Stimulated activated CD4-positive, alpha-beta T cell treated with anti-CD3 and anti-CD28 coated beads, Interleukin-4, amount 100 ng/mL, for 24 hours (primary cell): ENCODE data around the gene KCNH2.

Experiments
- DNase-seq: peaks from one replicate; pipeline ENCODE4 v3.0.0-alpha.2; 2020

KCNH2 gene

GRCh38 chr7:150945853-150946420 is 32.2 kb downstream of the KCNH2 start:
- no peak for DNase-seq

GRCh38 chr7:150945171-150945852 is 32.8 kb downstream of the KCNH2 start:
- no peak for DNase-seq

GRCh38 chr7:150944066-150945042 is 33.8 kb downstream of the KCNH2 start:
- no peak for DNase-seq

- no peak for DNase-seq
Observed at GRCh38 chr7:150943453-150943814, 34.7 kb downstream of the KCNH2 start.

DNA sequence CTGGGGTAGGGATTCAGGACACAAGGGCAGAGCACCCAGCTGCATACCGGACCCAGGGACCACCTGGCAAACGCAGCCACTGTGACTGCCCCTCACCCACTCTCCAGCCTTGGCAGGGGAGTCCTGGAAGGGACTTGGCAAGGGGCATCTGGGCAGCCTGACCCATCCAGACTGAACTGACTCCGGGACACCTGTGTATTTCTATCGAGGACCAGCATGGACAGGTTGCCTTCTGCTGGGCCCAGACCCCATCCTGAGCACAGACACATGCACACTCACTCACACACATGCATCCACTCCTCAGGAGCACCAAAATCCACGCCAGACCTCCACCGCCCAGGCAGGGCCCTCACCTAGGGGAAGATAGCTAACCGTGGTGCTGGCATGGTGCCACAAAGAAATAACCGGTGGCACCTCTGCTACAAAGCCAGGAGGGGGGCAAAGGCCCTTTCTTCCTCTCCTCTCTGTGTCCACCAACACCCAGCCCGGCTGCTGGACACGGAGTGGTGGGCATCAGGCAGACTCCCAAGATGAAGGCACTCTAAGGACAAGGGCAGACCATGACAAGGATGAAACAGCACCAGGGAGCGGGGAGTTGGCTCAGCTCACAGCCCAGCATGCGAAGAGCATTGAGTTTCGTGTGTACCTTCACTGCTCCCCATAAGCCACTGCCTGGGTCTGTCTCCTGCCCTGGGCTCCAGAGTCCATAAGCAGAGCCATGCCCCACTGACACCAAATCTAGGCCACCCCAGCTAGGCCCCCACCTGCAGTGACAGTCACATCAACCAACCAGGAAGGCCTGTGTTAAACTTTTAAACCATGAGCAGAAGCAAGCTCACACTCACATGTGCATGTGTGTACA is 35.3 kb downstream of the KCNH2 start:
- DNase-seq: no peak

GRCh38 chr7:150942001-150942590 is 36.0 kb downstream of the KCNH2 start:
- peak; percentile 48 for DNase-seq

GRCh38 chr7:150941351-150942000 is 36.6 kb downstream of the KCNH2 start:
- no peak for DNase-seq

DNA sequence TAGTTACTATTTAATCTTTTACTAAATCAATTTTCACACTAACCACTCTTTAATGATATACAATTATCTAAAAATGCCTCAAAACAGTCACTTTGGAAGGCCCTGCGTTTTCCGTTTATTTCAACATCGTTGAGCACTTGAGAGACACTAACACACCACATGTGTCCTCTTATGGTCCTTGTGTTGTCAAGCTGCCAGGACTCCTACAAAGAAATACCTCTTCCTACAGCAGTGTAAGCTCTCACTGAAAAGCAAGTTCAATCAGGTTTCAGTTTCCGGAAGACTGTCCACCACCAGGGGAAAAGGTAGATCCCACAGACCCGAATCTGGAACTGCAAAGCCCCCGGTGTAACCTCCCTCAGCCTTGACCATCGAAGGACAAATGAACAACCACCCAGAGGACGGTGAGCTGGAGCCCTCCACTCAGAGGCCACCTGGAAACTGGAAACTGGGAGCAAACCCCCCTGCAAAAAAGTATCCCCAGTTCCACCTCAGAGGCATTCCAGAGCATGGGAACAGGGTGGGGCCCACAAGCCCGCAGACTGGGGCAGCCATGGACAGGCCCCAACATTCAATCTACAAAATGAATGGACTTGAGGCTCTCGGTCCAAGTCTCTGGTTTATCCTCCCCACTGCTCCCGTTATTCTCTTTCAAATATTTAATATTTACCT is 37.6 kb downstream of the KCNH2 start:
- no peak for DNase-seq

- DNase-seq: no peak
Observed at GRCh38 chr7:150939466-150939865, 38.7 kb downstream of the KCNH2 start.

GRCh38 chr7:150939052-150939451 is 39.1 kb downstream of the KCNH2 start:
- DNase-seq: no peak

DNA sequence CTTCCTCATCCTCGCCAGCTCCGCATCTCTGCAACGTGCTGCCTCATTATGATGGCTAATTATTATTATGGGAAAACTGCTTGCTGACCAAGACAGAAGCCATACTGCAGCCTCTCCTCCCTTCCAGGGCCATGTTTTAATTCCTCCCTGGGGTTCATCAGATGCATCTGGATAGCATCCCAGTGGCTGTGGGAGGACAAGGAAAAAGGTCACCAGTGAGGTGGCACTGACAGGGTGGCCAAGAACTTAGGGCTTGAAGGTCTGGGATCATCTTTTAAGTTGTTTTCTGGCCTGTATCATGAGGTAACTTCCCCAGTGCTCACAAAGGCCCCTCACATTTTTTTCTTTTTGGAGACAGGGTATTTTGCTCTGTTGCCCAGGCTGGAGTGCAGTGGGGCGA is 39.6 kb downstream of the KCNH2 start:
- no peak for DNase-seq

DNA sequence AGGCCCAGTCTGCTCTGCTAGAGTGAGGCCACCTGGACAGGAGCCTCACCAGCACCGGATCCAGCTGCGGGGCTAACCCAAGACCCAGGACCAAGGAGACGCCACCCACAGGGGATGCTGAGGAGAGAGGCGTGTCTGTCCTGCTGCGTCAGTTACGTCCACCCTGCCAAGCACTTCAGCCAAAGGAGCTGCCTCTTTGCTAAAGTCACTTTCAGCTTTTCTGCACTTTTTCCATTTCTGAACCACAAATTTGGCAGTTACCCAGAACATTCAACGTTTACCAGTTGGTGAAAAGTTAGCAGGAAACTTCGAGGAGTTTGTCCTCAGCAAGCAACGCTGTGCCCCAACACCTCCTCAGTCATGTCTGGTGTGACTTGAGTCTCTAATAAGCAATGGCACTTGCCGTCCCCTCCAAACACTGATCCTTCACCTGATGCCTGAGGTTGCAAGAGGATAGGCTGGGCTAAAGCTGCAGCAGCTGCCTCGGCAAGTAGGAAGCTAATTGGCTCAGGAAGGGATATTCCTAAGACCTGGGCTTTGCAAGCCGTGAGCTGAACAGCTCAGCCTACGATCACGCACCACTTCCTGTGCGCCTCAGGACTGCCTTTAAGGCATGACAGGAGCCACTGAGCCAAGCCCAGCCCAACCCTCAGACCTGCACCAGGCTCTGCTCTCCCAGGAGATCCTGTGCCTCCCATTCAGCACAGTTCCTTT is 40.1 kb downstream of the KCNH2 start:
- peak; percentile 42 for DNase-seq

DNA sequence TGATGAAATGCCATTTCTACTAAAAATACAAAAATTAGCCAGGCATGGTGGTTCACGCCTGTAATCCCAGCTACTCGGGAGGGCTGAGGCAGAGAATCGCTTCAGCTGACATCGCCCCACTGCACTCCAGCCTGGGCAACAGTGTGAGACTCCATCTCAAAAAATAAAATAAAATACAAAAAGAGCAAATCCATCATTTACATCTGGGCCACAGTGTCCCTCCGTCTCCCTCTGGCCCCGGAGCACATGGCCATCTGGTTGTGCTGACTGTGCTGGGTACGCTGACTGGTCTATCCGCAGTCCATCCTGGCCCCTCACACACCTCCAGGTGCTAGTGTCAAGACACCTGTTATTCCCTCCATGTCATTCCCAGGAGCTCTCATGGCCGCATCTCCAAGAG is 42.1 kb downstream of the KCNH2 start:
- no peak for DNase-seq

GRCh38 chr7:150935149-150935548 is 43.0 kb downstream of the KCNH2 start:
- DNase-seq: no peak

DNA sequence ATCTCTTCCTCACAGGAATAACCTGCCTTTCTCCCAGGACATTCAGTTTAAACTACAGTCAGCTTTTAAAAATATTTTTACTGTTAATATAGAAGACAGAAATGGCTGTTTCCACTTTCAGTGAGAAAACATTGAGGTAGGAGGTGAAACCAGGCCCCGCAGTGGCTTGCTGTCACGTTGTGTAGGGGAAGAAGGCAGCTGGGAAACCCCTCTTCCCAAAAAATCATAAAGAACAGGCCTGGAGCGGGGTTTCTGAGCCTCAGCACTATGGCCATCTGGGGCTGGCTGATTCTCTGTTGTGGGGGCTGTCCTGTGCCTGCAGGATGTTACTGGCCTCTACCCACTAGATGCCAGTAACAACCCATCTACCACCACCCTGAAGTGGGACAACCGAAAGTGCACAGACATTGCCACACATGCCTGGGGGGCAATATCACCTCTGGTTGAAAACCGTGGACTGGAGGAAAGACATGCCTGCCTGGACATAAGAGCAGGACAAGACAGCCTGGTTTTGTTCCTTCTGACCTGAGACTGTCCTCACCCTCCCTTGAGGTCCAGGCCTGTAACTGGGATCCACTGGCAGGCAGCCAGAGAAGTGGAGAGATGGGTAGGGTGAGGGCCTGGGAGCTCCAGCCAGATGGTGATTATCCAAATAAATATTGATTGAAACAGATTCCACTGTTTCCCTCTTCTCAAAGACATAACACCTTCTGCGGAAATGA is 43.9 kb downstream of the KCNH2 start:
- no peak for DNase-seq

GRCh38 chr7:150931199-150931869 is 46.8 kb downstream of the KCNH2 start:
- no peak for DNase-seq

DNA sequence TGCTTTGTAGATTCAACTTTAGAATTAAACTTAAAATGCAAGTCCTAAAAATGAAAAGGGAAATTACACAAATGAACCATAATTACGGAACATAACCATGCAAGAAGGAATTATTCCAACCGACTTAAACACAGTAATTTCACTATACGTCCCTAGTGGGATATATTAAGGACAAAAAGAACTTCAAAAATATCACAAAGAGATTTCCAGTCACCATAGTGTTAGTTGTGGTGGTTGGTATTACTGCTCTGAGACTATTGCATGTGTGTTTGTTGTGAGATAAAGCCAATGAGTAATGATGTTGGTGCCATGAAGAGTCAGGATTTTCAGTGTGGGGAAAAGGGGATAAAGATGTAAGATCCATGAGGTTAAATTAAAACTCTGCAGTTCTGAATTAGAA is 49.6 kb downstream of the KCNH2 start:
- no peak for DNase-seq

DNA sequence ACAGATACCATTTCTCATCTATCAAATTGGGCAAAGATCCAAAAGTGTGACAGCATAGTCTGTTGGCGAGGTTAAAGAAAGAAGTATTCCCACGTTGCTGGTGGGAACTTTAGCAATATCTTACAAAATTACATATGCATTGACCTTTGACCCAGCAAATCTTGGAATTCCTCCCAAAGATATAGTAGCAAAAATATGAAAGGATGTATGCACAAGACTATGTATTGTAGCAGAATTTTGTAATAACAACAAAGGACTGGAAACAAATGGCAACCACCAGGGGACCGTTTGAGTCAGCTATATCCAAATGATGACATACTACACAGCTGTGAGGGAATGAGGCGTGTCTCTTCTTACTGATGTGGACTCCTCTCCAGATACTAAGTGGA is 50.2 kb downstream of the KCNH2 start:
- no peak for DNase-seq
